Measurements from ENCODE around the gene C6orf136. TPM values are rescaled to one million over a fixed set of nuclear protein-coding genes. Genes with fewer than 3 reads are reported as not detected.

The C6orf136 gene
- total and polyA plus RNA-seq, 12 donors: 1.8 to 73.7 (median 19.0) TPM

DNA sequence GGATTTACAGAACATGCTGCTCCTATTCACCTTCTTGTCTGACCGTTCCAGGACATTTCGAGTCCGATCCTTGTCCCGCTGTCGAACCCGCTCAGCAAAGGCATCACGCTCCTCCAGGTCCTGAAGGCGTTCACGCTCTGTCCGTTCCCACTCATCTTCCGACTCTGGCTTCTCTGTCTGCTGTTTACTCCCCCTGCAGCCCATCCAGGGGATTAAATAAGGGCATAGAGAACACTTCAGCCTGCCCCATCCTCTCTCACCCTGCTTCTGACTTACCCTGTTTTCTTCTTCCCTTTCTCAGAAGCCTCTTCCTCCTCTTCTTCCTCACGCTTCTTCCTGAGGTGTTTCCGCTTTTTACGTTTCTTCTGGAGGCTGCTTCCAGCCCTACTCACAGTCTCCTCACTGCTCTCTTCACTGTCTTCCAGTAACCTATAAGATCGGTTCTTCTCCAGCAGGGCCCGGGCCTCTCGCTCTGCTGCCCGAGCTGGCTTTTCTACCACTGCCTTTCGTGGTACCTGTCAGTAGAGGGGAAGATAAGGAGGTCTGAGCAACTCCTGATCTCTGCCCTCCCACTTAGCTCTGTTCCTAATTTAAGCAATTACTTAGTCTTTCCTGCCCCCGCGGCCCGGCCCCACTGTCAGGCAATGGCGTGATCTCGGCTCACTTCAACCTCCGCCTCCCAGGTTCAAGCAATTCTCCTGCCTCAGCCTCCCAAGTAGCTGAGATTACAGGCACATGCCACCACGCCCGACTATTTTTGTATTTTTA lies 24.0 kb downstream of the C6orf136 start:
- Histone ChIP-seq H3K27ac (no peak overlapping the region), H3K4me3 (no peak overlapping the region), H3K36me3 (replicated peaks in 1 of 2) (peaks cover 0 to 49% of the 10 kb centered on the region in 2 donors), H3K4me1 (replicated peaks in 1 of 2) (peaks cover 10 to 22% of the 10 kb centered on the region in 2 donors), H3K27me3 (no peaks in the 10 kb centered on the region), H3K9me3 (replicated peaks in 1 of 3) (no peaks in the 10 kb centered on the region)
- DNase-seq: no peak
- no peak for TF ChIP-seq POLR2A (IDR thresholded peaks at IDR 0.05)
- TF ChIP-seq, protein P1, sequence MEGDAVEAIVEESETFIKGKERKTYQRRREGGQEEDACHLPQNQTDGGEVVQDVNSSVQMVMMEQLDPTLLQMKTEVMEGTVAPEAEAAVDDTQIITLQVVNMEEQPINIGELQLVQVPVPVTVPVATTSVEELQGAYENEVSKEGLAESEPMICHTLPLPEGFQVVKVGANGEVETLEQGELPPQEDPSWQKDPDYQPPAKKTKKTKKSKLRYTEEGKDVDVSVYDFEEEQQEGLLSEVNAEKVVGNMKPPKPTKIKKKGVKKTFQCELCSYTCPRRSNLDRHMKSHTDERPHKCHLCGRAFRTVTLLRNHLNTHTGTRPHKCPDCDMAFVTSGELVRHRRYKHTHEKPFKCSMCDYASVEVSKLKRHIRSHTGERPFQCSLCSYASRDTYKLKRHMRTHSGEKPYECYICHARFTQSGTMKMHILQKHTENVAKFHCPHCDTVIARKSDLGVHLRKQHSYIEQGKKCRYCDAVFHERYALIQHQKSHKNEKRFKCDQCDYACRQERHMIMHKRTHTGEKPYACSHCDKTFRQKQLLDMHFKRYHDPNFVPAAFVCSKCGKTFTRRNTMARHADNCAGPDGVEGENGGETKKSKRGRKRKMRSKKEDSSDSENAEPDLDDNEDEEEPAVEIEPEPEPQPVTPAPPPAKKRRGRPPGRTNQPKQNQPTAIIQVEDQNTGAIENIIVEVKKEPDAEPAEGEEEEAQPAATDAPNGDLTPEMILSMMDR (IDR thresholded peaks at IDR 0.05): peak in 2 of 6 experiments; percentile 6 to 7
- 86 to 89% (median 88%) methylated on average over 27 of the region's 27 CpGs for WGBS, 4 donors
- intact Hi-C loops (cut with DNase I): loop anchor here in 1 of 2 donors (5.0 kb wide), 1 partner anchor 44 kb away; the partner anchor contains the start of gene ATAT1

DNA sequence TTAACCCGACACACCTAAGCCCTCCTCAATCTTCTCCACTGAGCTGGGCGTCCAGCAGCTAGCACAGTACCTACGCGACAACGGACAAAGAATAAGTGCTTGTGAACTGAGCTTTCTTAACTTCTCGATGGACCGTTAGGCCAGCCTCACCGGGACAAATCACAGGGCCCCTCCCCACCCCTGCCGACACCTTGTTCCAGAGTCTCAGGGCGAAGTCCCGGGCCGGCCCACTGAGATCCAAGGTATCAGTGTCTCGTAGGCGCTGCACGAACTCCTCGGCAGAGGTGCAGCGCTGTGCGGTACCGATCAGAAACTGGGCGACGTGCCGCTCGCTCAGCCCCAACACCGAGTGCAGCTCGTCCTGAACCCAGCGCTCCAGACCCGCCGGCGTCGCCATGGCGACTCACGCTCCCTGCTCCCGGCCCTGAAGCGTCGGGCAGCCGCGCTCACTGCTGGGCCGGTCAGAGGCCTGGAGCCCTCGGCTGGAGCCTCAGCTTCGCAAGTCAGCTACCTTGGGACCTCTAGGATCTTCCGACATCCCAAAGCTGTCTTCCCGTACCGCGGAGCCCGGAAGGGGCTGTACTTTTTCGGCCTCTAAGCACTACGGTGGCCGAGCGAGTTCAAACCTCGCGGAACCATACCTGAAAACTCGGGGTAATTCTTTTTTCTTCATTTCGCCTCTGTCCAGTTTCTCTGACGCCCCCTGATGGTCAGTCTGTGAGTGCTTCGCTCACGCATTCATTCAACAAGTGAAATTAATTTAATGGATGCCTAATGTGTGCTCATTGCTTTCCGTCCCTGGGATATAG lies 25.7 kb downstream of the C6orf136 start, which contains the start of gene DHX16:
Gene DHX16, minus strand, starts transcription at position 562 of the 809 bp plus-strand sequence. Its CDS starts 165 bp downstream, at position 397.
- intact Hi-C loops (cut with DNase I): loop anchor here in 1 of 2 donors (5.0 kb wide), 1 partner anchor 45 kb away; the partner anchor contains the start of gene ATAT1
- peaks cover 0 to 49% of the 10 kb centered on the region in 2 donors for H3K36me3 ChIP-seq (replicated peaks in 1 of 2)
- DNase-seq: peak; percentile 96 to 99 (median 97)

DNA sequence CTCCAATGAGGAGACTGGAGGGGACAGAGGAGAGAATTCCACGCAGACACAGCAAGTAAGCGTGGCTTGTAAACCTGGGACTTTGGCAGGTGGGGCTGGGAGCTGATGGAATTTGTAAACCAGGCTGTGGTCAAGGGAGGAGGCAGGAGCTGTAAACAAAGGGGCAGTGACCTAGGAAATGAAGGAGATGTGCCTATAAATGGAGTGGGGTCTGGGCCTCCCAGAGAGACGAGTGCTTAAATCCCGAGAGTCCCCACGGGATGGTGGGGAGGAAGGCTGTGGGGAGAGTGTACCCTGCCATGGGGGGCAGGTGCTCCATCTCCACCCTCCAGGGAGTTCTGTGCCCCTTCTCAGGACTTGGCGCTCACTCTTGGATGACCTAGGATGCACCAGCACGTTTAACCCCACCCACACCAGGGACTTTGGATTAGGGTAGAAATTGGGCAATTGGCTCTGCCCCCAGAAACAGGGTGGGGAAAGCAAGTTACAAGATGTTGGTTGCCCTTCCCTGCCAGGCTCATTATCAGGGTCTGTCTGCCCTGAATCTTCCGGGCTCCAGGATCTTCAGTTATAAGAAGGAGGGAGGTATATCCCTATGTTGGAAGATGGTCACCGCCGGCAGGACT lies 29.8 kb downstream of the C6orf136 start:
- 79 to 90% (median 88%) methylated on average over 9 to 10 of the region's 10 CpGs for WGBS, 4 donors
- no peaks in the 10 kb centered on the region for H3K27me3 ChIP-seq
- no peak for DNase-seq
- H3K27ac ChIP-seq: no peak overlapping the region
- H3K4me3 ChIP-seq: no peak overlapping the region
- intact Hi-C loops (cut with DNase I): no loop called here
- H3K36me3 ChIP-seq (replicated peaks in 1 of 2): peaks cover 0 to 32% of the 10 kb centered on the region in 2 donors
- peaks cover 8 to 44% of the 10 kb centered on the region in 2 donors for H3K4me1 ChIP-seq (replicated peaks in 1 of 2)
- TF ChIP-seq POLR2A (IDR thresholded peaks at IDR 0.05): no peak
- TF ChIP-seq, protein P1 (IDR thresholded peaks at IDR 0.05): no peak
- H3K9me3 ChIP-seq (replicated peaks in 1 of 3): no peaks in the 10 kb centered on the region

More for the DNA sequence above, 25.7 kb downstream of the C6orf136 start, which contains the start of gene DHX16:
- peak within 1 kb of the TSS; percentile 78 to 99 (median 90) for H3K4me3 ChIP-seq
- WGBS, 4 donors: 0 to 1% (median 0%) methylated on average over 24 to 57 of the region's 57 CpGs
- peaks cover 10 to 22% of the 10 kb centered on the region in 2 donors for H3K4me1 ChIP-seq (replicated peaks in 1 of 2)
- H3K27me3 ChIP-seq: no peaks in the 10 kb centered on the region
- H3K27ac ChIP-seq: peak within 1 kb of the TSS; percentile 37 to 88 (median 45)
- H3K9me3 ChIP-seq (replicated peaks in 1 of 3): no peaks in the 10 kb centered on the region
- peak in 1 of 2 donors; percentile 62 for TF ChIP-seq POLR2A (IDR thresholded peaks at IDR 0.05)
- TF ChIP-seq, protein P1 (IDR thresholded peaks at IDR 0.05): peak; percentile 76 to 93 (median 88)

All from adrenal gland (tissue), 12 donors.